HL-60 (cell line): ENCODE measurements around the gene CXXC4.

ENCODE experiments used
- CTCF ChIP-seq: IDR thresholded peaks from one replicate; pipeline ENCODE4 v1.5.1; 2011; ENCODE audit warnings: low read length, control low read depth, inconsistent platforms; ENCODE audit not compliant: insufficient read depth
- GABPA ChIP-seq: IDR thresholded peaks from 2 replicates; pipeline ENCODE4 v1.6.1; 2012; ENCODE audit warnings: low read depth
- POLR2AphosphoS5 ChIP-seq: IDR thresholded peaks from 2 replicates; pipeline ENCODE4 v1.6.1; 2012; ENCODE audit warnings: low read depth
- REST ChIP-seq: IDR thresholded peaks from 2 replicates; pipeline ENCODE4 v1.6.1; 2012; ENCODE audit warnings: low read depth; ENCODE audit not compliant: insufficient replicate concordance
- SPI1 ChIP-seq: IDR thresholded peaks from 2 replicates; pipeline ENCODE4 v1.6.1; 2012; ENCODE audit warnings: low read depth, mild to moderate bottlenecking, borderline replicate concordance

- TF ChIP-seq POLR2AphosphoS5 (no peak), CTCF (no peak), REST (no peak), GABPA (no peak), SPI1 (no peak)
Measured at GRCh38 chr4:104465619-104466018, 29.1 kb downstream of the CXXC4 start.
